ENCODE measurements around the gene MOB3A. TPM values are rescaled to one million over a fixed set of nuclear protein-coding genes. Genes with fewer than 3 reads are reported as not detected.
A peak's percentile ranks its signal among the peaks of the same experiment; 100 is the strongest.

MOB3A gene
- total RNA-seq, 1 donor from 2014 or later, result 7.7 TPM

- DNase-seq (ENCODE audit: low spot score), result no peak
Observed at GRCh38 chr19:2059422-2060201, 36.5 kb downstream of the MOB3A start.

DNA sequence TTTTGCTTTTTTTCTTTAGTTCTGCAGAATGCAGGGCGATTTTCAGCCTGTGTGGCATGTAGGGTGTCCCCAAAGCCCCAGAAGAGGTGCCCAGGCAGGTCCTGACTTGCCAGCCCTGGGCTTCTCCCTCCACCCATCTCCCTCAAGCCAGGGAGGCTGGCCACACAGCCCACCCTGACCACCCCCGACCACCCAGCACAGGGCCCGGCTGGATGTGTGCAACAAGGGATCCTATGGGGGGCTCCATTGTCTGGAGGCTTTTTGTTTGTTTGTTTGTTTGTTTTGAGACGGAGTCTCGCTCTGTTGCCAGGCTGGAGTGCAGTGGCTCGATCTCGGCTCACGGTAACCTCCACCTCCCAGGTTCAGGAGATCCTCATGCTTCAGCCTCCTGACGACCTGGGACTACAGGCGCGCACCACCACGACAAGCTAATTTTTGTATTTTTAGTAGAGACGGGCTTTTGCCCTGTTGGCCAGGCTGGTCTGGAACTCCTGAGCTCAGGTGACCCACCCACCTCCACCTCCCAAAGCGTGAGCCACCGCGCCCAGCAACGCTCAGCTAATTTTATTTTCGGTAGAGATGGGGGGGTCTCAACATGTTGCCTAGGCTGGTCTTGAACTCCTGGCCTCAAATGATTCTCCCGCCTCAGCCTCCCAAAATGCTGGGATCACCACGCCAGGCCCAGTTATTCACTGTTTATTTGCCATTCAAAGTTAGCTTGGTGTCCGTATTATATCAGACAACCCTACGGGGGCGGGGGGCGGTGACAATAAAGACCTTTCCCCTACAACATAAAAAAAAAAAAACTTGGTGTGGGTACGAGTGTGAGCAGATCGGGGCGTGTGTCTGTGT lies 37.3 kb downstream of the MOB3A start:
- DNase-seq (ENCODE audit: low spot score), result no peak

DNA sequence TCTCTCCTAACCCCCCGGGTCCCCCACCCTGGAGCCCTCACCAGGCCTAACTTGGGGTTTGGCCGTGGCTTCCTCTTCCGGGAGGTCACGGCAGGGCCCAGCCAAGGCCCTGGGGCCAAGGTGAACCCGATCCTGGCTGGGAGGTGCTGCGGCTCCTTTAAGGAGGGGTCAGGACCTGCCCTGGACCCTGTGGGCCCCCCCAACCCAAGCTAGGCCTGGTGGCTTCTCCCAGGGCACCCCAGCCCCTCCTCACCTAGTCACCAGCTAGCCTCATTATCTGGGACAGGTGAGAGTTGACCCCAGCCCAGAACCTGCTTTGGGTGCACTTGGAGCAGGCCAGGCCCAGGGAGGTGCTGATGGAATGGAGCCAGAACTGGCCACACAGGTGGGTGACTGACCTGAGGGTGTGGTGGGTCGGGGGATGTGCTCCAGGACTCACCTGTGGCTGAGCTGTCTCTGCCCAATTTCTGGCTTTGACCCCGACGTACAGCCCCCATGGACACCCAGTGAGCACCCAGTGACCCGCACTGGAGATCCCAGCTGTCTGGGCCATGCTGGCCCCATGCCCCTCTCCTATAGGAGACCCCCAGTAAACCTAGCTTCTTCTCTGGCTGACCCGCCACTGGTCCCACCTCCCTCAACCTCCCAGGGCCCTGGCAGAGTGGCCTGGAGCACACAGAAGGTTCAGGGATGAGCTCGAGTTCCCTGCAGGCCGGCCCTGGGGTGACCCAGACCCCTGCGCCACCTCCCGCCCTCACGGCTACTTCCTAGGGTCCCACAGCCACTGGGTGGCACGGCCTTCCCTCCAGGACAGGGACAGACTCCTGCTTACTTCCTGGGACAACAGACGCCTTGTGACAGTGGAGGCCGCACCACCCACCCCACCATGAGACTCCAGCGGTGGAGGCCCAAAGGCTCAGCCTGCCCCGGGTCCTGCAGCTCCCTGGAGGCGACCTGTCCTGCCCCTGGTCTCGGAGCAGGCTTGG lies 38.3 kb downstream of the MOB3A start:
- DNase-seq (ENCODE audit: low spot score), result no peak

DNA sequence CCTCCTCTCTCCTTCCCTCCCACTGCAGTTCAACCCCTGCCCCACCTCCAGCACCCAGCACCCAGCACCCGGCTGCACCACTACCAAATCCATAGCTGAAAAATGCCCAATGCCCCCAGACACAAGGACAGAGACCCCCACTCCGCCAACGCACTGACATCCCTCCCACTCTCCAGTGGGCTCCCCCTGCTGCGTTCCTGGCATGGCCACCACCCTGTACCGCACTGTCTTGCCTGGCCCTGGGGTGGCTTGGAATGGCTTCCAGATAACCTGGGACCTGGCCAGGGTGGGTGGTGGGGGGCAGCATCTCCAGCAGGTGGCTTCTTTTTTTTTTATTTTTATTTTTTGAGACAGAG lies 39.3 kb downstream of the MOB3A start:
- DNase-seq (ENCODE audit: low spot score), result no peak

GRCh38 chr19:2055931-2056836 lies 39.9 kb downstream of the MOB3A start:
- DNase-seq (ENCODE audit: low spot score), result peak; percentile 86

DNA sequence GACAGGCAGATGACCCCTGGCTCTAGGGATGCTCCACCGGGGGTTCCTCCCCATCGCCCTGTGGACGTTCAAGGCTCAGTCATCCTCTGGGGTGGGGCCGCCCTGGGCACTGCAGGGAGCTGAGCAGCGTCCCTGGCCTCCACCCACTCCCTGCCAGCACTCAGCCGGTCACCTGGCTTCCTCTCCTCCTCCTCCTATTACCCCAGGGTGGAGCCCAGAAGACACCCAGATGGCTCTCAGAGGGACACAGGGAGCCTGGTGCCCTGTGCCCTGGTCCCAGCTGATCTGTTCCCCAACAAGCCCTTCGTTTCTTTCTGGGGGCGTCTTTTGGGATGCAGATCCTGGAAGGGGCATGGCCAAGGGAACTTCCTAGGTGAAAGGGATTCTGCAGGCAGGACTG lies 41.4 kb downstream of the MOB3A start:
- DNase-seq (ENCODE audit: low spot score), result no peak

GRCh38 chr19:2053601-2054389 lies 42.3 kb downstream of the MOB3A start:
- DNase-seq (ENCODE audit: low spot score), result no peak

DNA sequence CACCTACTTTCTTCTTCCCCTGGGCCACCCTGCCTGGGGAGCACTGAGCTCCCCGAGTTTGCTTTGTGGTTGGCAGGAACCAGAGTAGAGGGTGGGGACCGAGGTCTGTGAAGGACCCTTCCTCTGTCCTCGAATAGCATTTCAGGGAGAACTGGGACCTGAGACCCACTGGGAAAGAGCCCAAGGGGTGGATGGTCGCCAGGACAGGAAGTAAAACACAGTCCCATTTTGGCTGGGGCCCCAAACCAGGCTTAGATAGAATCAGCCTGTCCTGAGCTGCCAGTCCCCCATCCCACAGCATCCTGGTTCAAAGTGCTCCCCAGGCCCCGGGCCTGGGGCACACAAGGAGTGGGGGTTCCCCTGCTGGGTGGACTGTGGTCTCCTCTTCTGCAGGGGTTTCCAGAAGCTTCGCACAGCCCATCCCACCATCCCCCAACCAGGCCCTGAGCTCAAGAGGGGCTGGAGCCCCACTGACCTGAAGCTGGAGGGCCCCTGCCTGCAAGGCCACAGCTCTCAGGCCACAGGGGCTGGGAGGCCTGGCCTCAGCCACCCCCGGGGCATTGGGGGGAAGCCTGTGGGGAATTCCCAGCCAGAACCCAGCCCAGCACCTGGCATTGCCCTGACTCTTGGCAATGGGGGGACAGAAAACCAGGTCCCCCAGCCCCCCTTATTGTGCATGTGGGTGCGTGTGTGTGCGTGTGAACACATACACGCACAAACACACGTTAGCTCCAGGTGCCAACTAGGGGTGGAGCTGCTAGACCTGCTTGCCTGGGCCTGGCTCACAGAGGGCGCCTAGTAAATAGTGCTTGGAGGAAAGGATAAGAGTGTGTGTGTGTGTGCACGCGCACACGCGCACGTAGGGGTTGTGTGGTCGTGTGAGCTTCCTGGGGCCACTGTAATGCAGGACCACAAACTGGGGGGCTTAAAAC lies 44.1 kb downstream of the MOB3A start:
- DNase-seq (ENCODE audit: low spot score), result no peak

DNA sequence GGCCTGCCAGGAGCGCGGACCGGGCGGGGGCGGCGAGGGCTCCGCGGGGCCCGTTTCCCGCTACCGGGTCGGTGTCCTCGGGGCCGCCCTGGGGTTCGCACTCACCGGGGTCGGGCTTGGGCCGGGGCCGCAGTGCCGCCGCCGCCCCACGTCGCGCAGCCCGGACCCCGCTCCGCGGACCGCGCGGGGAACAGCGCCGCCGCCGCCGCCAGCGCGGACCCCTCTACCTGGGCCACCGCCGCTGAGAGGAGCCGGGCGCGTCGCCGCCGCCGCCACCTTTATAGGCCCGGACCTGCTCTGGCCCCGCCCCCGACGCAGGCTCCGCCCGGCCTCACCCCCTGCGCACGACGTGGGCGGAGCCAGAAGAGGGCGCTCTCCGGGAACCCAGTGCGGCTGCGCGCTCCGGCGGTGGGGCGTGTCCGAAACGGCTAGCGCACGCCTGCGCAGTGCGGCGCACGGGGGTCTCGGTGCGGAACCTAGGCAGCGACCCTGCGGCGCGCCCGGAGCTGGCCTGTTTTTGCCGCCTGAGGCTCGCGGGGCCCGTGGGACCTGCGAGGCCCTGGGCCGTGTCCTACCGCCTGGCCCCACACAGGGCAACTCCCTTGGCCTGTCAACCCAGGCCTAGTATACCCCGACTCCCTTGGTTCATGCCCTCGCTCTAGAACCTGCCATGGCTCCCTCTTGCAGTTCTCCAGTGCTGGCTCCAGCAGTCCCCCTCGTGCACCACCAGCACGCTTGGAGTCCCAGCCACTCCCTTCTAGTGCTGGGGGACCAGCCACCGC lies 44.9 kb downstream of the MOB3A start, which contains the start of gene MKNK2:
Gene MKNK2, minus strand, starts transcription at position 254 of the 782 bp plus-strand sequence. CDS start 393 bp downstream, outside the sequence.
- peak; percentile 90 for DNase-seq (ENCODE audit: low spot score)

- no peak for DNase-seq (ENCODE audit: low spot score)
Observed at GRCh38 chr19:2050349-2050990, 45.7 kb downstream of the MOB3A start.

- DNase-seq (ENCODE audit: low spot score), result peak; percentile 68
Observed at GRCh38 chr19:2049741-2050348, 46.3 kb downstream of the MOB3A start.

DNA sequence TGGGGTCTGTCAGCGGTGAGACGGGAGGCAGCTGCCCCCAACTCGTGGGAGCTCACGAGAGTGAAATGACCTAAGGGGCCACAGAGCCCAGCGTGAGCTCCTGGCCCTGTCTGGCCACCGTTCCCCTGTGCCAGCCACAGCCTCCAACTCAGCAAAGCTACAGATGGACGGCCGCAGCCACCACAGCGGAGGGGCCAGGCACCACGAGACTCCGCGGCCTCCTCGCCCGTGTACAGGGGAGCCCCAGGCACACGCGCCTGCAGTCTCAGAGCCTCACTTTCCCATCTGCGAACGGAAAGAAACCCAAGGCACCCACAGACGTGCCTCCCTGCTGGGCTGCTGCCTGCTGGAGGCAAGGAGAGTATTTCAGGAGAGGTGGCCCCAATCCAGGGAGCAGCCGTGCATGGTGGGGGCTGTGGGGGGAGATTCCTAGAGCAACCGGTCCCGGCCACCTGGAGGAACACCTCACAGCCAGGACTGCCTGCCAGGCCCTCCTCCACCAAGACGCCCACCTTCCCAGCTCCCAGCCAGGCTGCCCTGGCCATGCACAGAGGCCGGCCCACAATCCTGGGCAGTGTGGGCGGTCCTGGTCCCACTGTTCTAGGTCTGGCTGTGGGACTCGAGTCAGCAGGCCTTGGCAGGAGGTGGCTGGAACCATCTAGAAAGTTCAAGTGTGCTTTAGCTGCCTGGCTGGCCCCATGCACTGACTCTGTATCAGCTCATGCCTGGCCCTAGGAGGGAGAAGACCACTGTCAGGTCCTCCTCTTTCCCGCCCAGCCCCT lies 47.0 kb downstream of the MOB3A start:
- no peak for DNase-seq (ENCODE audit: low spot score)

DNA sequence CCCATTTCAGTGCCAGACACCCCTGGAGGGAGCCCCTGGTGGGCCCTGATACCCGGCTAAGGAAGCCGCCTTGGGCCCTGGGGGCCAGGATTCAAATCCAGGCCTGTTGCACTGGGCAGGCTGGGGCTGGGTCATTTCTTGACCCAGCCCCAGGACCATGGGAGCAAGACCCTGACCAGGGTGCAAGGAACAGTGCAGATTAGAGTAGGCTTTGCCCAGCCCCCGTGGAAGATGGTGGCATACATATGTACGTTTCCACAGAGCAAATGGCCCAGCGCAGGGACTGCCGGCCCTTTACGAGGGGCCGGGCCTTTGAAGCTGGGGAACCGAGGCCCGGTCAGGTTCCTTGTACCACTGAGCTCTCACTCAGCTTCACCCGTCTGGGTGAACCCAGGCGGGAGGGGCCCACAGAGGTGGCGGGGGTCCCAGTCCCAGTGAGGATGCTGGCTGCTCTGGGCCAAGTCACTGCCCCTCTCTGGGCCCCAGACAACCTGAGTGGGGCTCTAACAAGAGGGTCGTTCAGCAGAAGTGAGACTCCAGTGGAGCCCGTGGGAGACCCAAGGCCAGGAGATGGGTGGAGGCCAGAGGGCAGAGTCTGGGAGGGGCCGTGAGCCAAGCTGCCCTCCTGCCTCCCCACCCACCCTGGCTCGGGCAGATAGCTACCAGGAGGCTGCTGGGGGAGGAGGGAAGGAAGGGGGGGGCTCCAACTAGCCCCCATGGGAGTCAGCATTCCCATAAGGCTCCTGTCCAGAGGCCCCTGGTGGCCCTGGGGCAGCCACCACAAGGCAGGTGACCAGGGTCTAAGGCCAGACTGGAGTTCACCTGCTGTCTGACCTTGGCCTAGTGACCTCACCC lies 47.8 kb downstream of the MOB3A start:
- DNase-seq (ENCODE audit: low spot score), result no peak

DNA sequence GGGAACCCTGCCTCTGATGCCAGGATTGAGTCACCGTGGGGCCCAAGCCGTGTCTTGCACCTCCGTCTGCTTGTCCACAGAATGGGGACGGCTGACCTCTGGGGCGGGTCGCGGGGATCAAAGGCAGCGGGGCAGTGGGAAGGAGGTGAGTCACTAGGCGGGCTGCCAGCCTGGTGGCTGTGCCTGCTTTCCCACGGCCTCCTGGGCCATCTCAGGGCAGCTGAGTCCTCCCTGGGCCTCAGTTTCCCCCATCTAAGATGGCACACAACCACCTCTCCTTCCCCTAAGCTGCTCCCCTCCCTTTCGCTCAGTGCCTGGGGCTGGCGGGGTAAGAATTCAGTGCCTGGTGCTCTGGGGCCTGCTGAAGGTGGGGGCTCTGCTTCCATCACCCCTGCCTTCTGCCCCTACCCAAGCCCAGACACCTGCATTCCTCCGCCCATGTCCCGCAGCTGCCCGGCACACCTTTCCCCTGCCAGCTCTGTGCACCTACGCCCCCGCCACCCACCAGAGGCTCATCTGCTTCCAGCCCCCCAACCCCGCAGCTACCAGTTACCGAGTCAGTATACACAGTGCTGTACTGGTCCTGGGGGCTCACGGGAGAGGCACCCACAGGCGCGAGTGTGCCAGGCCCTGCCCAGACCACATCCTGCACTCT lies 48.5 kb downstream of the MOB3A start:
- no peak for DNase-seq (ENCODE audit: low spot score)

GRCh38 chr19:2047076-2047448 lies 49.1 kb downstream of the MOB3A start:
- DNase-seq (ENCODE audit: low spot score), result no peak

Data from umbilical cord (tissue), 2 donors.